Liver (tissue), 9 donors: ENCODE data around the gene SAMD9. TPM values are rescaled to one million over a fixed set of nuclear protein-coding genes. Genes with fewer than 3 reads are reported as not detected.

ENCODE experiments used
- DNase-seq: peaks from one replicate; pipeline ENCODE4 v3.0.0-alpha.2; 2017; ENCODE audit warnings: low spot score
- H3K27ac ChIP-seq, 2 donors: one replicate each; pipeline ENCODE4 v1.7.0; 2013; ENCODE audit warnings: inconsistent platforms in 2 of 2, low read length in 2 of 2, control low read depth in 1 of 2, low read depth in 1 of 2, mild to moderate bottlenecking in 1 of 2
- H3K27me3 ChIP-seq, 4 donors: one replicate each; pipeline versions ENCODE4 v1.6.1 to v1.7.0; 2013; ENCODE audit warnings: low read length in 3 of 4, inconsistent platforms in 1 of 4, mild to moderate bottlenecking in 1 of 4, moderate library complexity in 1 of 4; ENCODE audit not compliant: control insufficient read depth in 4 of 4, insufficient read depth in 4 of 4
- H3K36me3 ChIP-seq, 4 donors: one replicate each; pipeline versions ENCODE4 v1.6.1 to v1.7.0; 2013; ENCODE audit warnings: low read length in 3 of 4, mild to moderate bottlenecking in 3 of 4, low read depth in 1 of 4, moderate library complexity in 1 of 4; ENCODE audit not compliant: control insufficient read depth in 4 of 4, insufficient read depth in 3 of 4
- H3K4me1 ChIP-seq, 4 donors: one replicate each; pipeline versions ENCODE4 v1.6.1 to v1.7.0; 2013; ENCODE audit warnings: low read length in 3 of 4, mild to moderate bottlenecking in 3 of 4, moderate library complexity in 1 of 4; ENCODE audit not compliant: control insufficient read depth in 4 of 4, insufficient read depth in 4 of 4
- H3K4me3 ChIP-seq, 3 donors: one replicate each; pipeline versions ENCODE4 v1.6.1 to v1.7.0; 2013; ENCODE audit warnings: low read length in 3 of 3, control low read depth in 1 of 3, low read depth in 1 of 3, mild to moderate bottlenecking in 1 of 3
- H3K9ac ChIP-seq, 2 donors: one replicate each; pipeline ENCODE4 v1.7.0; 2013; ENCODE audit warnings: low read length in 2 of 2, mild to moderate bottlenecking in 2 of 2, moderate library complexity in 2 of 2, control low read depth in 1 of 2, low read depth in 1 of 2
- H3K9me3 ChIP-seq, 4 donors: one replicate each; pipeline versions ENCODE4 v1.6.1 to v1.7.0; 2013; ENCODE audit warnings: low read length in 3 of 4; ENCODE audit not compliant: control insufficient read depth in 4 of 4
- EGR1 ChIP-seq, 2 donors: IDR thresholded peaks; 2 replicates each; pipeline ENCODE4 v1.6.1; 2016 to 2018; ENCODE audit warnings: antibody characterized with exemption in 2 of 2, low read depth in 2 of 2
- FOXA1 ChIP-seq: IDR thresholded peaks from 2 replicates; pipeline ENCODE4 v1.6.1; 2016; ENCODE audit warnings: antibody characterized with exemption
- FOXA2 ChIP-seq: IDR thresholded peaks from 2 replicates; pipeline ENCODE4 v1.6.1; 2016; ENCODE audit warnings: antibody characterized with exemption
- GABPA ChIP-seq, 2 donors: IDR thresholded peaks in 1 of 2; conservative IDR thresholded peaks in 1 of 2; 2 replicates each; pipeline ENCODE4 v1.6.1; 2016; ENCODE audit warnings: antibody characterized with exemption in 2 of 2, mild to moderate bottlenecking in 1 of 2, moderate library complexity in 1 of 2
- HNF4G ChIP-seq: IDR thresholded peaks from 2 replicates; pipeline ENCODE4 v1.6.1; 2016; ENCODE audit warnings: antibody characterized with exemption
- JUND ChIP-seq, 2 donors: IDR thresholded peaks; 2 replicates each; pipeline ENCODE4 v1.6.1; 2016; ENCODE audit warnings: antibody characterized with exemption in 2 of 2
- NR2F2 ChIP-seq: IDR thresholded peaks from 2 replicates; pipeline ENCODE4 v1.6.1; 2016; ENCODE audit warnings: antibody characterized with exemption
- RAD21 ChIP-seq, 2 donors: IDR thresholded peaks; 2 replicates each; pipeline ENCODE4 v1.6.1; 2016; ENCODE audit warnings: antibody characterized with exemption in 2 of 2, mild to moderate bottlenecking in 2 of 2
- REST ChIP-seq: IDR thresholded peaks from 2 replicates; pipeline ENCODE4 v1.6.1; 2016; ENCODE audit warnings: antibody characterized with exemption, mild to moderate bottlenecking
- RXRA ChIP-seq, 2 donors: IDR thresholded peaks; 2 replicates each; pipeline ENCODE4 v1.6.1; 2017 to 2018; ENCODE audit warnings: antibody characterized with exemption in 2 of 2, mild to moderate bottlenecking in 1 of 2
- SP1 ChIP-seq: IDR thresholded peaks from 2 replicates; pipeline ENCODE4 v1.6.1; 2018; ENCODE audit warnings: antibody characterized with exemption, mild to moderate bottlenecking
- TAF1 ChIP-seq: conservative IDR thresholded peaks from 2 replicates; pipeline ENCODE4 v1.6.1; 2016; ENCODE audit warnings: antibody characterized with exemption, mild to moderate bottlenecking
- YY1 ChIP-seq: IDR thresholded peaks from 2 replicates; pipeline ENCODE4 v1.6.1; 2016; ENCODE audit warnings: antibody characterized with exemption, mild to moderate bottlenecking
- ZBTB33 ChIP-seq: IDR thresholded peaks from 2 replicates; pipeline ENCODE4 v1.6.1; 2016; ENCODE audit warnings: antibody characterized with exemption
- WGBS: extraction: QIAGEN DNeasy Blood & Tissue Kit; methylation state at CpG from one replicate; pipeline ENCODE4 v1.1.7; 2013; 5-methylcytosine and 5-hydroxymethylcytosine counted together
- polyA plus RNA-seq, 2 donors: library from polyadenylated mRNA; stranded (reverse) in 1 of 2; unstranded in 1 of 2; fragments of 200-250 nt in 1 of 2; fragments of >200 nt in 1 of 2; fragmentation: Nextera tagmentation in 1 of 2; extraction: Ambion mirVana in 1 of 2; gene quantifications; one replicate each; pipeline versions ENCODE4 v1.2.1 to v1.2.3, GENCODE V29; 2013 to 2015
- total RNA-seq, 2 donors: library from RNA; depleted of rRNA; stranded (reverse); fragments of >200 nt; gene quantifications; one replicate each; pipeline ENCODE4 v1.2.3, GENCODE V29; 2014
- TF ChIP-seq, protein P1 (sequence below): fragments of 150-350 bp; IDR thresholded peaks from 2 replicates; pipeline ENCODE4 v1.5.1; 2017; ENCODE audit warnings: improper control_type of control experiment, low read depth, low read length; ENCODE audit not compliant: missing input control
- TF ChIP-seq, protein P2 (sequence below): IDR thresholded peaks from 2 replicates; pipeline ENCODE4 v1.6.1; 2016; ENCODE audit warnings: antibody characterized with exemption
- donor health status: healthy.
- donor health status: healthy.
- donor health status: healthy.
- donor health status: healthy.
- donor health status: healthy.

Gene SAMD9
- total and polyA plus RNA-seq, 4 donors: 1.2 to 10.9 (median 2.3) TPM

DNA sequence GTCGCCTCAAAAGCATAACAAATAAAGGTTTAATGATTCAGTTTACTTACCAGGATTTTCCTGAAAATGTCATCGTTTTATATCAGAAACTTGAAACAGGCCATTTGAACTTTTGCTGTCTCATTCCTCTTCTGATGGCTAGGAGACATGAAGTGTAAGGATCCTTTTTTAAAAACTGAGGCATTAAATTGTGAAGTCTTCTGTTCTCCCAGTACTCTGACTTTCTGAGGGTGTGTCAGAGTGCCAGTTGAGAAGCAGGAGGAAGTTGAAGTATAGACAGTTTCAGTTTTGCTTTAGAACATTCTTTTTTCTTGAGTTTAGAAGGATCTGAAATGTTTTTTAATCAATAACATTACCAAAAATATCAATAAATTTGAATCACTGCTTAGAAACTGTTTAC, 30.4 kb upstream of the SAMD9 start, which contains the start of gene SAMD9L:
TSS of gene SAMD9L (minus strand) at position 242 of the 400 bp plus-strand sequence. CDS start 12,414 bp downstream, outside the sequence.
- Histone ChIP-seq H3K4me1 (peaks cover 0 to 2% (median 0%) of the 10 kb centered on the region in 4 donors), H3K27me3 (no peaks in the 10 kb centered on the region), H3K9me3 (no peaks in the 10 kb centered on the region), H3K27ac (peak within 1 kb of the TSS in 1 of 2 donors; percentile 23), H3K36me3 (peaks cover 0 to 9% (median 4%) of the 10 kb centered on the region in 4 donors), H3K4me3 (peak within 1 kb of the TSS in 2 of 3 donors; percentile 36 to 57), H3K9ac (peak within 1 kb of the TSS in 1 of 2 donors; percentile 79)
- DNase-seq: no peak
- TF ChIP-seq, protein P1, sequence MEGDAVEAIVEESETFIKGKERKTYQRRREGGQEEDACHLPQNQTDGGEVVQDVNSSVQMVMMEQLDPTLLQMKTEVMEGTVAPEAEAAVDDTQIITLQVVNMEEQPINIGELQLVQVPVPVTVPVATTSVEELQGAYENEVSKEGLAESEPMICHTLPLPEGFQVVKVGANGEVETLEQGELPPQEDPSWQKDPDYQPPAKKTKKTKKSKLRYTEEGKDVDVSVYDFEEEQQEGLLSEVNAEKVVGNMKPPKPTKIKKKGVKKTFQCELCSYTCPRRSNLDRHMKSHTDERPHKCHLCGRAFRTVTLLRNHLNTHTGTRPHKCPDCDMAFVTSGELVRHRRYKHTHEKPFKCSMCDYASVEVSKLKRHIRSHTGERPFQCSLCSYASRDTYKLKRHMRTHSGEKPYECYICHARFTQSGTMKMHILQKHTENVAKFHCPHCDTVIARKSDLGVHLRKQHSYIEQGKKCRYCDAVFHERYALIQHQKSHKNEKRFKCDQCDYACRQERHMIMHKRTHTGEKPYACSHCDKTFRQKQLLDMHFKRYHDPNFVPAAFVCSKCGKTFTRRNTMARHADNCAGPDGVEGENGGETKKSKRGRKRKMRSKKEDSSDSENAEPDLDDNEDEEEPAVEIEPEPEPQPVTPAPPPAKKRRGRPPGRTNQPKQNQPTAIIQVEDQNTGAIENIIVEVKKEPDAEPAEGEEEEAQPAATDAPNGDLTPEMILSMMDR: no peak
- no peak for TF ChIP-seq RXRA (IDR thresholded peaks at IDR 0.05)
- TF ChIP-seq SP1: no peak
- TF ChIP-seq, protein P2, sequence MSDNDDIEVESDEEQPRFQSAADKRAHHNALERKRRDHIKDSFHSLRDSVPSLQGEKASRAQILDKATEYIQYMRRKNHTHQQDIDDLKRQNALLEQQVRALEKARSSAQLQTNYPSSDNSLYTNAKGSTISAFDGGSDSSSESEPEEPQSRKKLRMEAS: no peak
- no peak for TF ChIP-seq HNF4G
- no peak for TF ChIP-seq GABPA (IDR thresholded peaks at IDR 0.05 in 1 of 2, conservative IDR thresholded peaks at IDR 0.05 in 1 of 2)
- no peak for TF ChIP-seq RAD21 (IDR thresholded peaks at IDR 0.05)
- no peak for TF ChIP-seq FOXA2
- TF ChIP-seq ZBTB33: no peak
- WGBS: 44% methylated on average over 2 of the region's 2 CpGs

GRCh38 chr7:93147363-93147762, 29.6 kb upstream of the SAMD9 start:
- peak overlapping the region in 1 of 2 donors; percentile 79 for H3K9ac ChIP-seq
- TF ChIP-seq NR2F2 (no peak), SP1 (no peak), JUND (IDR thresholded peaks at IDR 0.05) (no peak), YY1 (no peak), TAF1 (no peak), EGR1 (IDR thresholded peaks at IDR 0.05; ENCODE audit: low read depth in 2 of 2) (no peak), RAD21 (IDR thresholded peaks at IDR 0.05) (no peak), REST (no peak), FOXA2 (no peak), HNF4G (no peak), ZBTB33 (no peak), FOXA1 (no peak), RXRA (IDR thresholded peaks at IDR 0.05) (no peak), GABPA (IDR thresholded peaks at IDR 0.05 in 1 of 2, conservative IDR thresholded peaks at IDR 0.05 in 1 of 2) (no peak)
- TF ChIP-seq, protein P1: no peak
- DNase-seq: no peak

More at GRCh38 chr7:93147363-93147762, 29.6 kb upstream of the SAMD9 start:
- Histone ChIP-seq H3K36me3 (peaks cover 0 to 13% (median 8%) of the 10 kb centered on the region in 4 donors), H3K27me3 (no peaks in the 10 kb centered on the region), H3K27ac (no peak overlapping the region), H3K4me1 (peaks cover 0 to 2% (median 0%) of the 10 kb centered on the region in 4 donors), H3K4me3 (peak overlapping the region in 2 of 3 donors; percentile 36 to 57), H3K9me3 (no peaks in the 10 kb centered on the region)
- 21% methylated on average over 3 of the region's 3 CpGs for WGBS
